Kidney epithelial cell (primary cell): ENCODE data around the gene FBRSL1. TPM values are rescaled to one million over a fixed set of nuclear protein-coding genes. Genes with fewer than 3 reads are reported as not detected.

Source experiments
- DNase-seq: peaks from one replicate; pipeline ENCODE4 v3.0.0-alpha.2; 2010; ENCODE audit warnings: low read depth
- H3K27me3 ChIP-seq: 2 replicates; pipeline ENCODE4 v1.6.0; 2011; ENCODE audit warnings: low read length; ENCODE audit not compliant: control insufficient read depth, insufficient read depth
- H3K36me3 ChIP-seq: 2 replicates; pipeline ENCODE4 v1.5.1; 2011; ENCODE audit warnings: low read length; ENCODE audit not compliant: control insufficient read depth, insufficient read depth
- H3K4me3 ChIP-seq: 2 replicates; pipeline ENCODE4 v1.5.1; 2011; ENCODE audit warnings: low read depth, mild to moderate bottlenecking, control low read depth, low read length
- CTCF ChIP-seq: IDR thresholded peaks from 2 replicates; pipeline ENCODE4 v1.5.1; 2011; ENCODE audit warnings: mild to moderate bottlenecking, moderate library complexity, low read length, control low read depth, inconsistent platforms; ENCODE audit not compliant: insufficient read depth, poor library complexity, severe bottlenecking
- total RNA-seq: library from RNA; depleted of rRNA; stranded (reverse); fragments of >200 nt; gene quantifications from 2 replicates; pipeline ENCODE4 v1.2.3, GENCODE V29; 2015

The FBRSL1 gene
- total RNA-seq, 1 donor from 2014 or later: 22.9 TPM

GRCh38 chr12:132483612-132484011, 6.3 kb upstream of the FBRSL1 start:
- Histone ChIP-seq H3K36me3 (no peaks in the 10 kb centered on the region), H3K4me3 (no peak overlapping the region), H3K27me3 (peaks cover 14% of the 10 kb centered on the region)
- no peak for TF ChIP-seq CTCF
- no peak for DNase-seq

- Histone ChIP-seq H3K4me3 (no peak overlapping the region), H3K27me3 (peaks cover 18% of the 10 kb centered on the region), H3K36me3 (no peaks in the 10 kb centered on the region)
- DNase-seq: no peak
- no peak for TF ChIP-seq CTCF
Observed at GRCh38 chr12:132484183-132484890, 5.6 kb upstream of the FBRSL1 start.

- Histone ChIP-seq H3K4me3 (no peak overlapping the region), H3K27me3 (peaks cover 19% of the 10 kb centered on the region), H3K36me3 (no peaks in the 10 kb centered on the region)
- no peak for TF ChIP-seq CTCF
- DNase-seq: no peak
Observed at GRCh38 chr12:132484891-132485441, 5.0 kb upstream of the FBRSL1 start.

DNA sequence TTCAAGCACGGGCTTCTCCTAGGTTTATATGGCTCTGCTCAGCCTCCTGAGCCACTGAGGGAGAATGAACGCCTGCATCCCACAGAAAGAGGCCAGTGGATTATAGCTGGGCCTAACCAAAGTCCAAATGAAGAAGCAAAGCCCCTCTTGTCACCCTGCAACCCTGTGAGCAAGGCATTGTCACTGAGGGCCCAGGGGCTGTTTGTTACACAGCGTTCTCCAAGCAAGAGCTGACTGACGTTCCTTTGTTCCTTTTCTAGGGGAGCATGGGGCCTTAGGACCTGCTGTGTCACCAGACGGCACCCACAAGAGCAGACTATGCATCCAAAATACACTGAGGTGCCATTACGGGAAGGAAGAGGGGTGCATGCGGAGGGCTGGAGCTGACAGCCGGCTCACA, 4.3 kb upstream of the FBRSL1 start:
- Histone ChIP-seq H3K4me3 (no peak overlapping the region), H3K27me3 (peaks cover 18% of the 10 kb centered on the region), H3K36me3 (no peaks in the 10 kb centered on the region)
- no peak for TF ChIP-seq CTCF
- no peak for DNase-seq

DNA sequence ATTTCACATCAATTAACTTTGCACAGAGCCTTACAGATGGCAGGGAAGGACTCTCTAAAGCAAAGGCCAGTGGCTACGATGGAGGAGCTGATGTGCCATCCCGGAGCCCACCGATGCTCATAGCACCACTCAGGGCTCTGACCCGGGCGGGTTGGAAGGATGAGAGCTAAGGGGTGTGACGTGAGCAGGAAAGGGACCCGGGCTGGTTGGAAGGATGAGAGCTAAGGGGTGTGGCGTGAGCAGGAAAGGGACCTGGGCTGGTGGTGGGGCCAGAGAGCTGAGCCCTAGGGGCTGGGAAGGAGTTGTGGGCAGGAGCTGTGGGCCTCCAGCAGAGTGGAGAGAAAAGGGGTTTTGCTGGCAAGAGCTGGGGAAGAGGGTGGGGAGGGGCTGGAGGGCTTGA, 3.8 kb upstream of the FBRSL1 start:
- no peak for DNase-seq
- no peak for TF ChIP-seq CTCF
- H3K27me3 ChIP-seq: peaks cover 15% of the 10 kb centered on the region
- H3K4me3 ChIP-seq: no peak overlapping the region
- H3K36me3 ChIP-seq: no peaks in the 10 kb centered on the region

DNA sequence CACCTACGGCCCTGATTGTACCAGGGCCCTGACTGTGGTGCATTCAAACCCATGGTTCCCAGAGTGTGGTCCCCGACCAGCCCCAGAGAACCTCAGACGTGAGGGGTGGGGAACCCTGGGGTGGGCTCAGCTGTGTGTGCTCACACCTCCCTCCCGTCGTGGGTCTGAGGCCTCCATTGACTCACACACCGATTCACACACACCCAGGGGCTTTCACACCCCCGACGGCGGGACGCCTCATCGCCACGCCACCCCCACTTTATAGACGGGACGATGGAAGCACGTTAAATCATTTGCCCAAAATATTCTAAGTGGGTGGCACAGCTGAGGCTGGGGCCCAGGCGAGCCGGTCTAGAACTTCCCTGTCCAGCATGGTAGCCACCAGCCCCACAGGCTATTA, 3.4 kb upstream of the FBRSL1 start:
- DNase-seq: no peak
- no peaks in the 10 kb centered on the region for H3K36me3 ChIP-seq
- no peak for TF ChIP-seq CTCF
- H3K4me3 ChIP-seq: no peak overlapping the region
- H3K27me3 ChIP-seq: peaks cover 15% of the 10 kb centered on the region
